CD8-positive, alpha-beta memory T cell (primary cell): ENCODE measurements around the gene KCNH8. TPM values are rescaled to one million over a fixed set of nuclear protein-coding genes. Genes with fewer than 3 reads are reported as not detected.
"Not testable (repeated sequence)": the region's sequence is repeated elsewhere in the genome, so short reads cannot be mapped to it uniquely, and the experiment has no call there.

Source experiments
- CTCF ChIA-PET: fragments of 350-600 bp; sonication (Branson Sonifier 250); formaldehyde crosslinking; loops from one replicate; lab custom pipeline; 2021; ENCODE audit warnings: antibody characterized with exemption; lab: Charles Lee
- POLR2A ChIA-PET: fragments of 350-600 bp; sonication (Branson Sonifier 250); formaldehyde crosslinking; loops from one replicate; lab custom pipeline; 2021; ENCODE audit warnings: antibody characterized with exemption; lab: Charles Lee
- DNase-seq, 5 donors: peaks; one replicate each; pipeline versions ENCODE4 v3.0.0 to v3.0.0-alpha.2; 2020 to 2022; ENCODE audit warnings: mixed read lengths in 1 of 5
- H3K27ac ChIP-seq: one replicate; pipeline ENCODE4 v1.7.0; 2013; ENCODE audit warnings: low read depth, mild to moderate bottlenecking, low read length, moderate library complexity
- H3K27me3 ChIP-seq: 2 replicates; pipeline ENCODE4 v1.7.0; 2013; ENCODE audit warnings: low read length, mild to moderate bottlenecking; ENCODE audit not compliant: insufficient read depth, poor library complexity, severe bottlenecking
- H3K36me3 ChIP-seq: 2 replicates; pipeline ENCODE4 v1.7.0; 2013; ENCODE audit warnings: mild to moderate bottlenecking, low read length, moderate library complexity; ENCODE audit not compliant: insufficient read depth
- H3K4me1 ChIP-seq: 2 replicates; pipeline ENCODE4 v1.7.0; 2013; ENCODE audit warnings: mild to moderate bottlenecking, low read length, moderate library complexity; ENCODE audit not compliant: insufficient read depth
- H3K4me3 ChIP-seq: 2 replicates; pipeline ENCODE4 v1.7.0; 2013; ENCODE audit warnings: mild to moderate bottlenecking, low read length
- H3K9me3 ChIP-seq: 2 replicates; pipeline ENCODE4 v1.7.0; 2013; ENCODE audit warnings: mild to moderate bottlenecking, low read length
- H3K27ac Mint-ChIP-seq, 8 donors: one replicate each; pipeline ENCODE4 v1.8.0; 2020 to 2021; ENCODE audit warnings: mixed read lengths in 8 of 8, mild to moderate bottlenecking in 6 of 8, inconsistent platforms in 3 of 8, moderate library complexity in 3 of 8
- H3K27me3 Mint-ChIP-seq, 2 donors: one replicate each; pipeline ENCODE4 v1.8.0; 2020 to 2021; ENCODE audit warnings: mixed read lengths in 2 of 2, mild to moderate bottlenecking in 1 of 2, moderate library complexity in 1 of 2
- H3K36me3 Mint-ChIP-seq, 3 donors: one replicate each; pipeline ENCODE4 v1.8.0; 2020 to 2021; ENCODE audit warnings: mixed read lengths in 3 of 3, inconsistent platforms in 1 of 3, mild to moderate bottlenecking in 1 of 3
- H3K4me1 Mint-ChIP-seq, 3 donors: one replicate each; pipeline ENCODE4 v1.8.0; 2020 to 2021; ENCODE audit warnings: mixed read lengths in 3 of 3, inconsistent platforms in 1 of 3, mild to moderate bottlenecking in 1 of 3
- H3K4me3 Mint-ChIP-seq, 7 donors: one replicate each; pipeline ENCODE4 v1.8.0; 2020 to 2021; ENCODE audit warnings: mixed read lengths in 7 of 7, mild to moderate bottlenecking in 6 of 7, moderate library complexity in 4 of 7, inconsistent platforms in 2 of 7
- H3K9me3 Mint-ChIP-seq, 5 donors: one replicate each; pipeline ENCODE4 v1.8.0; 2020 to 2022; ENCODE audit warnings: mixed read lengths in 5 of 5, mild to moderate bottlenecking in 3 of 5, moderate library complexity in 2 of 5, inconsistent platforms in 1 of 5
- polyA plus RNA-seq: library from polyadenylated mRNA; unstranded; fragments of 300-500 nt; fragmentation: Illumina TruSeq; gene quantifications from one replicate; pipeline ENCODE4 v1.2.3, GENCODE V29; 2021
- total RNA-seq, 2 experiments: library from RNA; stranded (reverse); gene quantifications; one replicate each; pipeline ENCODE4 v1.2.3, GENCODE V29; 2021

KCNH8 gene
- total and polyA plus RNA-seq, 3 experiments from 2014 or later: not detected

DNA sequence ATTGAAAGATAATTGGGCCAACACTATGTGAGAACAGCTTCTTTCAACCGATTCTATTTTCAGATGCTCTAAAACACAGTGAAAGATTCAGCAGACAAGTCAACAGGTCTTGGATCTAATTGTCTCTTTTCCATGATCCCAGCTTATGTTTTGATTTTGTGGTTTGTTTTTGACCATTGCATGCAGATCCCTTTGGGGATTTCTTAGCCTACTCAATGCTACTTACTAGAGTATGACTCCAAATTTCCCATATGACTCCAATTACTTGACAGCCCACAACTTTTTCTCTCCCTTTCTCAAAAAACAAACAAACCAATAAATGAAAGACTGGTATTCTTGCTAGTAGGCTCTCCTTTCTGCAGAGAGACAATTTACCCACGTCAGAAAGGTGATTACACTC, 67.1 kb downstream of the KCNH8 start:
- Mint-ChIP-seq H3K27me3 (no peaks in the 10 kb centered on the region), H3K4me1 (no peaks in the 10 kb centered on the region), H3K27ac (no peak overlapping the region), H3K36me3 (no peaks in the 10 kb centered on the region), H3K9me3 (no peaks in the 10 kb centered on the region), H3K4me3 (no peak overlapping the region)
- Histone ChIP-seq H3K9me3 (no peaks in the 10 kb centered on the region), H3K4me1 (no peaks in the 10 kb centered on the region), H3K27ac (no peak overlapping the region), H3K27me3 (no peaks in the 10 kb centered on the region), H3K36me3 (no peaks in the 10 kb centered on the region), H3K4me3 (no peak overlapping the region)
- ChIA-PET POLR2A (no interaction called here), CTCF (no interaction called here)
- no peak for DNase-seq

DNA sequence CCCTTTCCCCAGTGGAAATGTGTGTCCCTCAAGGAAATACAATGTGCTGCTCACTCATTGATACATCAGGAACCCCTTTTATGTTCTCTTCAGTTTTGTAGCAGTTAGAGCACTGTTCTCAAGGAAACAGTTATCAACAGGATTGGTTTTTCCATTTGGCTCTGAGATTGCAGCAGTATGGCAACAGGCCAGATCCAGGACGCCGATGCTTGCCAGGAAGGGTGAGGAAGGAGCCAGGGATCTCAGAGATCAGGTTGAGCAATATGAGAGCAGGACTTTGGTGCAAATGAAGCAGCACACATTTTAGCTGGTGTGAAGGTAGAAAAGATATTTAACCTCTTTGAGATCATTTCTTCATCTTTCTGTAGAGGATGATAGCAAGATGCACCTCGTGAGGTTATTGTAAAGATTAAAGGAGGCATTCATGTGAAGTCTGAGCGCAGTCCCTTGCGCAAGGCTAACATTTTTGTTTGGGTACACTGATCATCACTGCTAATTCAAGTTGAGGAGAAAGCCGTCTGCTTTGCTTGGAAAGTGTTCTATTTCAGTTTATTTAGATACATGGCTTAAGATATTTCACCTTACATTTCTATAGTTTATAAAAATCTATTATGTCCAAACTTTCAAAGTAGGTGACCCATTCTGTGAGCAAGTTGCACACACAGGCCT, 68.5 kb downstream of the KCNH8 start:
- H3K27me3 ChIP-seq: no peaks in the 10 kb centered on the region
- H3K9me3 ChIP-seq: no peaks in the 10 kb centered on the region
- DNase-seq: no peak
- Mint-ChIP-seq H3K4me3 (no peak overlapping the region), H3K36me3 (no peaks in the 10 kb centered on the region), H3K27ac (no peak overlapping the region), H3K27me3 (no peaks in the 10 kb centered on the region), H3K9me3 (no peaks in the 10 kb centered on the region), H3K4me1 (no peaks in the 10 kb centered on the region)
- CTCF ChIA-PET: no interaction called here
- no peak overlapping the region for H3K4me3 ChIP-seq
- POLR2A ChIA-PET: no interaction called here
- H3K4me1 ChIP-seq: no peaks in the 10 kb centered on the region
- H3K27ac ChIP-seq: no peak overlapping the region
- H3K36me3 ChIP-seq: no peaks in the 10 kb centered on the region

DNA sequence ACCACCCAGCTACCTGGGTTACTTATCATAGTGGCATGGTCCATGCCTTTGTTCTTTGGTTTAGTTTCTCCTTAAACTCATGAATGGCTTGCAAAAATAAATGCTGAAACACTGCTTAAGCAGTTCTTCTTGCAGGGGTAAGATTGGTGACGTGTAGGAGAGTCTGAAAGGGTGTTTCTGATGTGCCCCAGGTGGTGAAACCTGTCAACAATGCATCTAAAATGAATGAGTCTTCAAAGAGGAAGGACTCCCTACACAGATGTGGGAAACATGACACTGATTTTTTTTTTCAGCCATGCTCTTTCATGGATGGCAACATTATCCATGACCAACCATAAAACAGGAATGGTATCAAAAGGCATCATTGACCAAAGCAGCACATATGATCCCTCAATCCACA, 72.0 kb downstream of the KCNH8 start:
- no peaks in the 10 kb centered on the region for H3K4me1 ChIP-seq
- H3K36me3 Mint-ChIP-seq: no peaks in the 10 kb centered on the region
- no peaks in the 10 kb centered on the region for H3K27me3 ChIP-seq
- CTCF ChIA-PET: no interaction called here
- no peaks in the 10 kb centered on the region for H3K9me3 ChIP-seq
- no peaks in the 10 kb centered on the region for H3K4me1 Mint-ChIP-seq
- H3K4me3 ChIP-seq: no peak overlapping the region
- H3K27ac Mint-ChIP-seq: no peak overlapping the region
- no peak for DNase-seq
- no peaks in the 10 kb centered on the region for H3K27me3 Mint-ChIP-seq
- no peak overlapping the region for H3K27ac ChIP-seq
- no peaks in the 10 kb centered on the region for H3K9me3 Mint-ChIP-seq
- POLR2A ChIA-PET: no interaction called here
- no peaks in the 10 kb centered on the region for H3K36me3 ChIP-seq
- H3K4me3 Mint-ChIP-seq: no peak overlapping the region

DNA sequence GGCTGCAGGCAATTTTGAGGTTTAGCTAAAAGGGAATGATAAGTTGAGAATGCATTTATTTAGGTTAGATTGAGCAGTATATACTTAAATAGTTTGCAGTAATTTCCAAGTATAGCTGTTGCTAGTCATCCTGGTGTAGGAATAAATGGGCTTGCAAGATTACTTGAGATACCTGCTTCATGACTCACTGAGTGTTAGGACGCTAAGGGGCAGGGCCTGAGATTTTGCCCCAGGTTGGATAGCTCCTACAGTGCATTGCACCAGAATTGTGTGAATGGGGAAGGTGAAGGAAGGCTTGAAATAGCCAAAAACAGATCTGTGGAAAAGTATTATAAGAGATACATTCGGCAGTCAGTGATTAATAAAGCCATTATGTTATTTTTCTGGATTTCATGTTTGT, 72.8 kb downstream of the KCNH8 start:
- Histone ChIP-seq H3K9me3 (no peaks in the 10 kb centered on the region), H3K27me3 (no peaks in the 10 kb centered on the region), H3K4me3 (no peak overlapping the region), H3K36me3 (no peaks in the 10 kb centered on the region), H3K4me1 (no peaks in the 10 kb centered on the region), H3K27ac (no peak overlapping the region)
- Mint-ChIP-seq H3K27ac (no peak overlapping the region), H3K4me1 (no peaks in the 10 kb centered on the region), H3K4me3 (no peak overlapping the region), H3K27me3 (no peaks in the 10 kb centered on the region), H3K36me3 (no peaks in the 10 kb centered on the region), H3K9me3 (no peaks in the 10 kb centered on the region)
- POLR2A ChIA-PET: no interaction called here
- no peak for DNase-seq
- CTCF ChIA-PET: no interaction called here

DNA sequence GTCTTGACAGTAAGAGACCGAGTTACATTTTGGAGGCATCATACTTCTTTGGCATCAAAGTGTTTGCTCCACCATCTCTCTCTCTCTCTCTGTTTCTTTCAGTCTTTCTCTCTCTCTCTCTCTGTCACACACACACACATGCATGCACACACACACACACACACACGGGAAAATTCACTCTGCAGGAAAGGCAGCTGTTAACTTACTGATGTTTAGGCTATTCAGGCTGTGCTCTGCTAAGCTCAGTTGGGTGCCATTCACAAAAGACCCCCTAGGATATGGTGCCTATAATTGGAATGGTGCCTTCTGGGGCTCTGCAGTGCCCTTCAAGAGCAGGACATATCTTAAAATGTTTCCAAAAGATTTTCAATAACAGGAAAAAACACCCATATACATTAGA, 78.2 kb downstream of the KCNH8 start:
- Histone ChIP-seq H3K4me3 (no peak overlapping the region), H3K36me3 (no peaks in the 10 kb centered on the region), H3K27ac (no peak overlapping the region), H3K9me3 (no peaks in the 10 kb centered on the region), H3K27me3 (no peaks in the 10 kb centered on the region), H3K4me1 (no peaks in the 10 kb centered on the region)
- Mint-ChIP-seq H3K36me3 (no peaks in the 10 kb centered on the region), H3K4me3 (no peak overlapping the region), H3K9me3 (no peaks in the 10 kb centered on the region), H3K4me1 (no peaks in the 10 kb centered on the region), H3K27ac (no peak overlapping the region), H3K27me3 (no peaks in the 10 kb centered on the region)
- DNase-seq: no peak
- POLR2A ChIA-PET: no interaction called here
- CTCF ChIA-PET: no interaction called here

DNA sequence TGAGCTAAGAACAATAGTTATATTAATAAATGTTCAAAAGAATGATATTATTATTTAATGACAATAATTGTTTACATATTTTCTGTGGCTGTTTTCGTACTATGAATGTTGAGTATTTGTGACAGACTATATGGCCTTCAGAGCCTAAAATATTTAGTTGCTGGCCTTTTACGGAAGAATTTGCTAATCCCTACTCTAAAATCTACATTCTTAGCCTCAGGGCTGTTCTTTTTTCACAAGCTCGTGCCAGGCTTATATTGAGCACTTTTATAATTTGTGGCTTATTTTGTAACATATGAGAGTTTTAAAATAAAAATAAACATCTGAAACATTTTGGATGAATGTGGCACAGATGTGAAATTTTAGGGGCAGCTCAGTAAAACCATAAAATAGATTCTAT, 79.9 kb downstream of the KCNH8 start:
- Histone ChIP-seq H3K36me3 (no peaks in the 10 kb centered on the region), H3K27ac (no peak overlapping the region), H3K27me3 (no peaks in the 10 kb centered on the region), H3K9me3 (no peaks in the 10 kb centered on the region), H3K4me3 (no peak overlapping the region), H3K4me1 (no peaks in the 10 kb centered on the region)
- H3K27me3 Mint-ChIP-seq: no peaks in the 10 kb centered on the region
- H3K36me3 Mint-ChIP-seq: no peaks in the 10 kb centered on the region
- no peaks in the 10 kb centered on the region for H3K4me1 Mint-ChIP-seq
- no peak overlapping the region for H3K27ac Mint-ChIP-seq
- POLR2A ChIA-PET: no interaction called here
- CTCF ChIA-PET: no interaction called here
- DNase-seq: no peak
- H3K4me3 Mint-ChIP-seq: no peak overlapping the region
- no peaks in the 10 kb centered on the region for H3K9me3 Mint-ChIP-seq

DNA sequence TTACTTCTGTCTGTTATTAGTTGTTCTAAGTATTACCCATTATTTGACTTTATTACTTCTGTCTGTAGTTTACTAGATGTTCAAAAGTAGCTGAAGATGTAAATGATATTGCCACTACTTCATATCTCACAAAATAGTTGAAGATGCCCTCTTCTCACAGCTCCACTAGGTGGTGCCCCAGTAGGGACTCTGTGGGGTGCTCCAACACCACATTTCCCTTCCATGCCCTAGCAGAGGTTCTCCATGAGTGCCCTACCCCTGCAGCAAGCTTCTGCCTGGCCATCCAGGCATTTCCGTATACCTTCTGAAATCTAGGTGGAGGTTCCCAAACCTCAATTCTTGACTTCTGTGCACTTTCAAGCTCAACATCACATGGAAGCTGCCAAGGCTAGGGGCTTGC, 80.8 kb downstream of the KCNH8 start:
- Histone ChIP-seq H3K27me3 (no peaks in the 10 kb centered on the region), H3K36me3 (no peaks in the 10 kb centered on the region), H3K4me3 (no peak overlapping the region), H3K27ac (no peak overlapping the region), H3K9me3 (no peaks in the 10 kb centered on the region), H3K4me1 (no peaks in the 10 kb centered on the region)
- DNase-seq: no peak
- Mint-ChIP-seq H3K27me3 (no peaks in the 10 kb centered on the region), H3K36me3 (no peaks in the 10 kb centered on the region), H3K4me1 (peaks cover 0 to 4% (median 4%) of the 10 kb centered on the region in 3 donors), H3K9me3 (no peaks in the 10 kb centered on the region), H3K4me3 (no peak overlapping the region), H3K27ac (no peak overlapping the region)
- ChIA-PET POLR2A (no interaction called here), CTCF (no interaction called here)

DNA sequence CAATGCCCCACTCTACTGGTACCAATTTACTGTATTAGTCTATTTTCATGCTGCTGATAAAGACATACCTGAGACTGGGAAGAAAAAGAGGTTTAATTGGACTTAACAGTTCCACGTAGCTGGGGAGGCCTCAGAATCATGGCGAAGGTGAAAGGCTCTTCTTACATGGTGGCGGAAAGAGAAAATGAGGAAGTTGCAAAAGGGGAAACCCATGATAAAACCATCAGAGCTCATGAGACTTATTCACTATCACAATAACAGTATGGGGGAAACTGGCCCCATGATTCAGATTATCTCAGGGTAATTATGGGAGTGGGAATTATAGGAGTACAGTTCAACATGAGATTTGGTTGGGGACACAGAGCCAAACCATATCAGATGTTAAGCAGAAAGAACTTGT, 81.6 kb downstream of the KCNH8 start:
- H3K27me3 ChIP-seq, H3K27ac ChIP-seq, H3K4me1 Mint-ChIP-seq, H3K9me3 Mint-ChIP-seq, H3K36me3 ChIP-seq, CTCF ChIA-PET, H3K4me3 Mint-ChIP-seq, POLR2A ChIA-PET, H3K4me3 ChIP-seq, H3K36me3 Mint-ChIP-seq, H3K27me3 Mint-ChIP-seq, H3K27ac Mint-ChIP-seq, H3K9me3 ChIP-seq, H3K4me1 ChIP-seq, DNase-seq: not testable (repeated sequence)
